Stomach (tissue), 4 donors: ENCODE results near the gene COQ10A.

Experiments used
- POLR2AphosphoS5 ChIP-seq, 3 donors: sonication (generic); formaldehyde crosslinking; IDR thresholded peaks; one replicate each; pipeline ENCODE4 v1.6.1; 2016; ENCODE audit warnings: antibody characterized with exemption in 3 of 3
- TF ChIP-seq, protein P1 (sequence below), 7 experiments: fragments of 450-650 bp in 4 of 7; fragments of 200-600 bp in 3 of 7; sonication (generic) in 3 of 7; IDR thresholded peaks; one replicate each; pipeline ENCODE4 v1.5.1; 2016 to 2019; ENCODE audit warnings: antibody characterized with exemption in 7 of 7, control low read depth in 2 of 7, mild to moderate bottlenecking in 1 of 7

- TF ChIP-seq, protein P1, sequence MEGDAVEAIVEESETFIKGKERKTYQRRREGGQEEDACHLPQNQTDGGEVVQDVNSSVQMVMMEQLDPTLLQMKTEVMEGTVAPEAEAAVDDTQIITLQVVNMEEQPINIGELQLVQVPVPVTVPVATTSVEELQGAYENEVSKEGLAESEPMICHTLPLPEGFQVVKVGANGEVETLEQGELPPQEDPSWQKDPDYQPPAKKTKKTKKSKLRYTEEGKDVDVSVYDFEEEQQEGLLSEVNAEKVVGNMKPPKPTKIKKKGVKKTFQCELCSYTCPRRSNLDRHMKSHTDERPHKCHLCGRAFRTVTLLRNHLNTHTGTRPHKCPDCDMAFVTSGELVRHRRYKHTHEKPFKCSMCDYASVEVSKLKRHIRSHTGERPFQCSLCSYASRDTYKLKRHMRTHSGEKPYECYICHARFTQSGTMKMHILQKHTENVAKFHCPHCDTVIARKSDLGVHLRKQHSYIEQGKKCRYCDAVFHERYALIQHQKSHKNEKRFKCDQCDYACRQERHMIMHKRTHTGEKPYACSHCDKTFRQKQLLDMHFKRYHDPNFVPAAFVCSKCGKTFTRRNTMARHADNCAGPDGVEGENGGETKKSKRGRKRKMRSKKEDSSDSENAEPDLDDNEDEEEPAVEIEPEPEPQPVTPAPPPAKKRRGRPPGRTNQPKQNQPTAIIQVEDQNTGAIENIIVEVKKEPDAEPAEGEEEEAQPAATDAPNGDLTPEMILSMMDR (IDR thresholded peaks at IDR 0.05) = no peak
- TF ChIP-seq POLR2AphosphoS5 (IDR thresholded peaks at IDR 0.05) = no peak
Measured at GRCh38 chr12:56257491-56258067, 9.2 kb upstream of the COQ10A start.
